ENCODE results near the gene PLBD2. TPM values are rescaled to one million over a fixed set of nuclear protein-coding genes. Genes with fewer than 3 reads are reported as not detected.

PLBD2 gene
- total and polyA plus RNA-seq, 9 of the 15 experiments (the other 6 are each of a cell fraction or from before 2014, with no cell fraction given): 2.4 to 37.4 (median 6.0) TPM

DNA sequence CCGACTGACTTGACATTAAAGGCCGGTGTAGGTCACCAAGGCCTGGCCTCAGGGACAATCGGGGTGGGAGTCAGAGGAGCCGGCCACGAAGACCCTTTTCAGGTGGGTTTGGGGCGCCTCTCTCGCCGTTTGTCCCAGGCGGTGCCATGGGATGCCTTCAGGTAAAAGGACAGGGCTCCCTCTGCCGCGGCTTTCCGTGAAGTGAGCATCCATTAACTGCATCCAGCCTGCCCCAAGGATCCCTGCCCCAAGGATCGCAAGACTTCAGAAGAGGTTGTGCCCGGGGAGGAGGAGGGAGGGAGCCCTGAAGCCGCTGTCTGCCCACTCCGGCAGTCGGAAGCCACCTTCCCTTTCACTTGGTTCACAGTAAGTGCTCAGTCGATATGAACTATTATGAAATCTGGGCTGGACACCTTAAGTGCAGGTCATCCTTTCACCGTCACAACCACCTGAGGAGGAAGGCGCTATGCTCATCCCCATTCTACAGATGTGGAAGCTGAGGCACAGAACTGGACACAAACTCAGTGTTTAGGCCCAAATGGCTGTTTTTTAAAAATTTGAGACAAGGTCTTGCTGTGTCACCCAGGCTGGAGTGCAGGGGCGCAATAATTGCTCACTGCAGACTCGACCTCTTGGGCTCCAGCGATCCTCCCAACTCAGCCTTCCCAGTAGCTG lies 44.3 kb downstream of the PLBD2 start (continued):
- TF ChIP-seq, protein P1, sequence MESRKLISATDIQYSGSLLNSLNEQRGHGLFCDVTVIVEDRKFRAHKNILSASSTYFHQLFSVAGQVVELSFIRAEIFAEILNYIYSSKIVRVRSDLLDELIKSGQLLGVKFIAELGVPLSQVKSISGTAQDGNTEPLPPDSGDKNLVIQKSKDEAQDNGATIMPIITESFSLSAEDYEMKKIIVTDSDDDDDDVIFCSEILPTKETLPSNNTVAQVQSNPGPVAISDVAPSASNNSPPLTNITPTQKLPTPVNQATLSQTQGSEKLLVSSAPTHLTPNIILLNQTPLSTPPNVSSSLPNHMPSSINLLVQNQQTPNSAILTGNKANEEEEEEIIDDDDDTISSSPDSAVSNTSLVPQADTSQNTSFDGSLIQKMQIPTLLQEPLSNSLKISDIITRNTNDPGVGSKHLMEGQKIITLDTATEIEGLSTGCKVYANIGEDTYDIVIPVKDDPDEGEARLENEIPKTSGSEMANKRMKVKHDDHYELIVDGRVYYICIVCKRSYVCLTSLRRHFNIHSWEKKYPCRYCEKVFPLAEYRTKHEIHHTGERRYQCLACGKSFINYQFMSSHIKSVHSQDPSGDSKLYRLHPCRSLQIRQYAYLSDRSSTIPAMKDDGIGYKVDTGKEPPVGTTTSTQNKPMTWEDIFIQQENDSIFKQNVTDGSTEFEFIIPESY (CRISPR knock-in tag; IDR thresholded peaks at IDR 0.05): peak; percentile 85
- TF ChIP-seq ELF1 (tag; IDR thresholded peaks at IDR 0.05) (no peak), ZNF311 (CRISPR knock-in tag; IDR thresholded peaks at IDR 0.05) (no peak)

DNA sequence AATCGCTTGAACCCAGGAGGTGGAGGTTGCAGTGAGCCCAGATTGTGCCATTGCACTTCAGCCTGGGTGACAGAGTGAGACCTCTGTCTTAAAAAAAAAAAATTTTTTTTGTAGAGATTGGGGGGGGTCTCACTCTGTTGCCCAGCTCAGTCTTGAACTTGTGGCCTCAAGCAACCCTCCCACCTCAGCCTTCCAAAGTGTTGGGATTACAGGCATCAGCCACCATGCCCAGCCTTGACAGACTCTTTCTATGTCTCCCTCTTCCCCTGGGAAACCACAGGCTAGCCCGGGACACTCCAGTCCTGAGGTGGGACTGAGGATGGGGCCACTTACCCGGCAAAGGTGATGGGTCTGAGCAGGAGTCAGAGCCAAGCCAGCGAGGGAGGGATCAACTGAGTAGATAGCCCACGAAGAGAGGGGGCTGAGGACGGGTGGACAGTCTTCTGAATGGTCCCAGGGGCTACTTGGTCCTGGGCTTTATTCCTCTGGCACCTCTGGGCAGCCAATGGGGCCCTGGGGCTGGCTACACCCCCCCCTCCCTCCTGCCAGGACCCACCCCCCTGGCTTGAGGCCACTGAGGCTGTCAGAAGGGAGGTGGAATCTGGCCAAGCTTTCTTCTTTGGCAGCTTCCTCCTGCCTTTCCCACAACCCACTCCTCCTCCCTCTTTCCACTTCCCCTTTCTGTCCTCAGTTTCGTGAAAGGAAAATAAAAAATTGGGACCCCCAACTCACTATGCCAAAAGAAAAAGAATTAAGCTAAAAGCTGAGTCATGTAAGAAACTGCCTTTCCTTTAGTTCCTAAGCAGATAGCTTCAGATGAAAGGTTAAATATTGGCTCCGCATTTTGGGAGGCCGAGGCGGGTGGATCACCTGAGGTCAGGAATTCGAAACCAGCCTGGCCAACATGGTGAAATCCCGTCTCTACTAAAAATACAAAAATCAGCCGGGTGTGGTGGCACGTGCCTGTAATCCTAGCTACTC lies 45.3 kb downstream of the PLBD2 start, which contains the start of gene SDS:
Gene SDS, minus strand, starts transcription at position 453 of the 981 bp plus-strand sequence. CDS start 4,179 bp downstream, outside the sequence.
- no peaks in the 10 kb centered on the region for H3K9me3 ChIP-seq (replicated peaks; ENCODE audit: control insufficient read depth, insufficient read depth, low read depth, low read length)
- ChIA-PET POLR2A (interaction anchor here (1.5 kb wide), 1 partner anchor 10 kb away, joined by 4 read pairs; no protein-coding TSS in a partner anchor), CTCF (ENCODE audit: low intra/inter-chr PET ratio) (no interaction called here)
- peak within 1 kb of the TSS; percentile 31; the same call in 1 of the 3 replicates for H3K27ac ChIP-seq (ENCODE audit: extremely low read depth, low read depth, low read length)
- in situ Hi-C loops (cut with MboI): loop anchor here (25.0 kb wide), 1 partner anchor 216 kb away; the partner anchor contains the start of genes DDX54 and RITA1
- BruUV-seq (replicated peaks): no TSS peak
- H3K36me3 ChIP-seq (ENCODE audit: control insufficient read depth, insufficient read depth, low read length): no peaks in the 10 kb centered on the region
- 13% methylated on average over 13 of the region's 14 CpGs for WGBS (ENCODE audit: insufficient coverage, low coverage, missing lambda C conversion rate)
- H3K27me3 ChIP-seq (ENCODE audit: control insufficient read depth in 2 of 2, insufficient read depth in 2 of 2, low read length in 2 of 2): peaks cover 0 to 4% of the 10 kb centered on the region in 2 experiments; a peak in 1 of 5 replicates
- FAIRE-seq (no peak), DNase-seq (ENCODE audit: extremely low read depth in 1 of 4, low spot score in 3 of 4) (peak; percentile 42 to 60 (median 54)), ATAC-seq (peak; percentile 66)
- H3K4me1 ChIP-seq (replicated peaks in 1 of 2; ENCODE audit: control insufficient read depth in 2 of 2, insufficient read depth in 2 of 2, low read length in 2 of 2): peaks cover 14 to 25% of the 10 kb centered on the region in 2 experiments; a peak in 4 of 5 replicates
- intact Hi-C loops (cut with micrococcal nuclease): no loop called here
- H2AFZ ChIP-seq (ENCODE audit: low read depth, low read length): peak within 1 kb of the TSS; percentile 48
- H3K4me2 ChIP-seq (ENCODE audit: insufficient read depth, low read length): peak within 1 kb of the TSS; percentile 13; the same call in 1 of the 2 replicates
- no peaks in the 10 kb centered on the region for H3K79me2 ChIP-seq (ENCODE audit: control insufficient read depth, insufficient read depth, low read length)
- H3K9ac ChIP-seq (ENCODE audit: insufficient read depth in 1 of 2, low read depth in 2 of 2, low read length in 2 of 2): peak within 1 kb of the TSS in 1 of 2 experiments; percentile 68; a peak in 2 of 4 replicates
- no peak within 1 kb of the TSS for H3K4me3 ChIP-seq
- H4K20me1 ChIP-seq (replicated peaks; ENCODE audit: control insufficient read depth, insufficient read depth, low read length): no peaks in the 10 kb centered on the region
- no peaks in the 10 kb centered on the region for H3K9me1 ChIP-seq (ENCODE audit: control insufficient read depth, insufficient read depth, low read length)
- TF ChIP-seq ZFP30 (CRISPR knock-in tag; IDR thresholded peaks at IDR 0.05; ENCODE audit: borderline replicate concordance): no peak
- TF ChIP-seq, protein P2, sequence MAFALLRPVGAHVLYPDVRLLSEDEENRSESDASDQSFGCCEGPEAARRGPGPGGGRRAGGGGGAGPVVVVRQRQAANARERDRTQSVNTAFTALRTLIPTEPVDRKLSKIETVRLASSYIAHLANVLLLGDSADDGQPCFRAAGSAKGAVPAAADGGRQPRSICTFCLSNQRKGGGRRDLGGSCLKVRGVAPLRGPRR (CRISPR knock-in tag; IDR thresholded peaks at IDR 0.05): no peak
- TF ChIP-seq RERE (CRISPR knock-in tag; IDR thresholded peaks at IDR 0.05; ENCODE audit: borderline replicate concordance): no peak
- no peak for TF ChIP-seq ZNF41 (CRISPR knock-in tag; conservative IDR thresholded peaks at IDR 0.05)
- no peak for TF ChIP-seq TCFL5 (CRISPR knock-in tag; conservative IDR thresholded peaks at IDR 0.05)
- TF ChIP-seq CEBPB (tag; IDR thresholded peaks at IDR 0.05): no peak

Measured in K562 (cell line).